ENCODE data around the gene ZNF784.

The ZNF784 gene

DNA sequence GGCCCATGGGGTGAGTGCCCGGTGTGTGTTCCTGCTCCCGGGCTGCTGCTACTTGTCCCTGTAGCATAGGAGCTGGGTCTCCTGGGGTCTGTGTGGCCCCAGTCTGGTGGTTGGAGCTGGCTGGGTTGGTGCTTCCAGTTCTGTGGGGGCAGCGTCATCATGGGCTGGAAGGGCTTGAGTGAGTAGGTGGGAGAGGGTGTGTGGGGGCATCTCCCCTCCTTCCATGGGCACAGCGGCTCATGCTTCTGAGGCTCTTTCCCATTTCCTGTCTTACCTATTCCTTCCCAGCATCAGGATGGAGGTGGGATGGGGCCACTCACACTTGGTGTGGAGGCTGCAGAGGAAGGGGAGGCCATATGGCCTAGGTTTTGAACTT is 42.6 kb upstream of the ZNF784 start:
- H4K5ac ChIP-seq (ENCODE audit: low read length): no peak overlapping the region
- no peaks in the 10 kb centered on the region for H3K27me3 ChIP-seq (ENCODE audit: insufficient read depth, low read length, poor library complexity)
- H2BK120ac ChIP-seq (ENCODE audit: low read depth, low read length): no peak overlapping the region
- H2BK15ac ChIP-seq (replicated peaks; ENCODE audit: low read depth): no peak overlapping the region
- H3K18ac ChIP-seq (ENCODE audit: low read length): no peak overlapping the region
- no peak overlapping the region for H2BK5ac ChIP-seq (ENCODE audit: low read length)
- peaks cover 17% of the 10 kb centered on the region for H3K79me1 ChIP-seq (ENCODE audit: low read length)
- no peak overlapping the region for H3K4me2 ChIP-seq (ENCODE audit: low read length)
- no peak overlapping the region for H3K9ac ChIP-seq (ENCODE audit: low read length)
- H3K27ac ChIP-seq (ENCODE audit: low read depth, low read length): no peak overlapping the region
- WGBS (ENCODE audit: extremely low coverage, insufficient coverage, low lambda C conversion rate): no CpG with 5 or more reads among the region's 4 CpGs
- no peak overlapping the region for H4K8ac ChIP-seq (ENCODE audit: low read depth, low read length)
- no peak overlapping the region for H3K4ac ChIP-seq (ENCODE audit: low read depth, low read length)
- no peak overlapping the region for H3K56ac ChIP-seq (ENCODE audit: low read length)
- no peaks in the 10 kb centered on the region for H3K4me1 ChIP-seq (ENCODE audit: control insufficient read depth, low read depth, low read length)
- H3K4me3 ChIP-seq (ENCODE audit: low read length): no peak overlapping the region
- no peak for DNase-seq
- peaks cover 66% of the 10 kb centered on the region for H3K79me2 ChIP-seq (ENCODE audit: control insufficient read depth, insufficient read depth, low read length)
- H2AK5ac ChIP-seq (ENCODE audit: low read length): no peak overlapping the region
- no peak overlapping the region for H3K23ac ChIP-seq (ENCODE audit: low read length)
- peaks cover 38% of the 10 kb centered on the region for H3K36me3 ChIP-seq (ENCODE audit: control insufficient read depth, insufficient read depth, low read length)

DNA sequence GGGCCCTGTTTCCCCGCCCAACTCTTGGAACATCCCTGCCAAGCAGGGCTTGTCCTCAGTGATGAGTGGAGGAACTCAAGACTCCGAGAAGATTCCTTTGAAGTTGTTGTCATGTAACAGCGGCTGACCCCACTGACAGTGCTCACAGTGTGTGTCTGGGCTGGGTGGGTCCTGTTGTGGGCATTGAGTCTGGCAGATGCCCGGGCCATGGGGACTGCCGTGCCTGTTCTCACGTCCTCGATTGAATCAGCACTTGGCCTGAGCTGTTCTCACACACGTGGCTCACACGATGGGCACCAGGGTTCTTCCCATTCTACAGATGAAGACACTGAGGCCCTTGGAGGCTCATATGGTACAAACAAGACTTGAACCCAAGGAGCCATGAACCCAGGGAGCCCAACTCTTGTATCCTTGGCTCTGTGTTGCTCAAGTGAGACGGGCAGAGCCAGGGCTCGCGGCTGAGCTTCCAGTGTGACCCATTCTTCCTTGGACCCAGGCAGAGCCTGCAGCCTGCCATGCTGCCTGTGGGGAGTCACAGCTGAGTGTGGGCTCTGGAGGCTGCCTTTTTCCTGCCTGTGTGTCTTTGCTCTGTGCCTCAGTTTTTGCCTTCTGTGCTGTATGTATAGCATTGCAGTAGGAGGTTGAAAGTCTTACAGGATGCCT is 42.1 kb upstream of the ZNF784 start:
- Histone ChIP-seq H3K4me2 (ENCODE audit: low read length) (no peak overlapping the region), H3K9ac (ENCODE audit: low read length) (no peak overlapping the region), H2BK120ac (ENCODE audit: low read depth, low read length) (no peak overlapping the region), H2BK15ac (replicated peaks; ENCODE audit: low read depth) (no peak overlapping the region), H3K4ac (ENCODE audit: low read depth, low read length) (no peak overlapping the region), H3K4me3 (ENCODE audit: low read length) (no peak overlapping the region), H3K56ac (ENCODE audit: low read length) (no peak overlapping the region), H3K27ac (ENCODE audit: low read depth, low read length) (no peak overlapping the region), H3K79me1 (ENCODE audit: low read length) (peaks cover 17% of the 10 kb centered on the region), H3K18ac (ENCODE audit: low read length) (no peak overlapping the region), H4K8ac (ENCODE audit: low read depth, low read length) (no peak overlapping the region), H4K5ac (ENCODE audit: low read length) (no peak overlapping the region), H3K79me2 (ENCODE audit: control insufficient read depth, insufficient read depth, low read length) (peaks cover 68% of the 10 kb centered on the region), H2BK5ac (ENCODE audit: low read length) (no peak overlapping the region), H3K23ac (ENCODE audit: low read length) (no peak overlapping the region), H3K36me3 (ENCODE audit: control insufficient read depth, insufficient read depth, low read length) (peaks cover 38% of the 10 kb centered on the region), H2AK5ac (ENCODE audit: low read length) (no peak overlapping the region), H3K27me3 (ENCODE audit: insufficient read depth, low read length, poor library complexity) (no peaks in the 10 kb centered on the region), H3K4me1 (ENCODE audit: control insufficient read depth, low read depth, low read length) (no peaks in the 10 kb centered on the region)
- WGBS (ENCODE audit: extremely low coverage, insufficient coverage, low lambda C conversion rate): no CpG with 5 or more reads among the region's 12 CpGs
- DNase-seq: no peak

DNA sequence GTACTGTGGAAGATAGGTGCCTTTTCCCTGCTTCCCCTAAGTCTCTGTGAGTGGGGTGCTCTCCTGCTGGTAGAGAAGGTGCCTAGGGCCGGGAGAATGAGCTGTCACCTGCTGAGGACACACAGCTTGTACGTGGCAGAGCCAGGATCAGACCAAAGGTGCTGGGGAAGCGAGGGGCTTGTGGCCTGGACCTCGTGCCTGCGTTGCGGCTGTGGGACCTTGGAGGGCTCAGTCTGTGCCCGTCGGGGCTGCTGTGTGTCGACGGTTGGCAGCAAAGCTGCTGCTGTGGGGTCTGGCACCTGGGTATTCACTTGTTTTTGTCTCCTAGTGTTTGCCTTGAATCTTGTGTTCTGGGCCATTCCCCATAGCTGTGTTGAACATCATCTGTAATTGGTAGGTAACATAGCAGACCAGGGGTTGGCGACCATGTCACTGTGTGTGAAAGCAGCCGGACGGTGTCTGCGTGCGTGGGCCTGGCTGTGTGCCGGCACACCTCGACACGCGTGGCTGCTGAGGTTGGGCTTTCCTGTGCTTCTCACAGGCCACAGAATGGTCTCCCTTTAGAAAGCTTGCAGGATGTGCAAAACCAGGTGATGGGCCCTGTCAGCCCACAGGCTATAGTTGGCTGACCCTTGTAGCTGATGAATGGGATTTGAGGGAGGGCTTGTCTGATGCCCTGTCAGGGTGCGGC is 39.6 kb upstream of the ZNF784 start:
- H3K56ac ChIP-seq (ENCODE audit: low read length): no peak overlapping the region
- H3K9ac ChIP-seq (ENCODE audit: low read length): no peak overlapping the region
- peaks cover 32% of the 10 kb centered on the region for H3K36me3 ChIP-seq (ENCODE audit: control insufficient read depth, insufficient read depth, low read length)
- H2BK5ac ChIP-seq (ENCODE audit: low read length): no peak overlapping the region
- no peaks in the 10 kb centered on the region for H3K27me3 ChIP-seq (ENCODE audit: insufficient read depth, low read length, poor library complexity)
- no peak overlapping the region for H4K8ac ChIP-seq (ENCODE audit: low read depth, low read length)
- H4K5ac ChIP-seq (ENCODE audit: low read length): no peak overlapping the region
- H3K79me1 ChIP-seq (ENCODE audit: low read length): peaks cover 14% of the 10 kb centered on the region
- H3K18ac ChIP-seq (ENCODE audit: low read length): no peak overlapping the region
- H3K27ac ChIP-seq (ENCODE audit: low read depth, low read length): no peak overlapping the region
- H3K79me2 ChIP-seq (ENCODE audit: control insufficient read depth, insufficient read depth, low read length): peaks cover 76% of the 10 kb centered on the region
- no peak overlapping the region for H3K4ac ChIP-seq (ENCODE audit: low read depth, low read length)
- H3K23ac ChIP-seq (ENCODE audit: low read length): no peak overlapping the region
- H3K4me1 ChIP-seq (ENCODE audit: control insufficient read depth, low read depth, low read length): no peaks in the 10 kb centered on the region
- H3K4me2 ChIP-seq (ENCODE audit: low read length): no peak overlapping the region
- no CpG with 5 or more reads among the region's 20 CpGs for WGBS (ENCODE audit: extremely low coverage, insufficient coverage, low lambda C conversion rate)
- no peak overlapping the region for H2BK15ac ChIP-seq (replicated peaks; ENCODE audit: low read depth)
- H3K4me3 ChIP-seq (ENCODE audit: low read length): no peak overlapping the region
- no peak overlapping the region for H2BK120ac ChIP-seq (ENCODE audit: low read depth, low read length)
- no peak for DNase-seq
- no peak overlapping the region for H2AK5ac ChIP-seq (ENCODE audit: low read length)

DNA sequence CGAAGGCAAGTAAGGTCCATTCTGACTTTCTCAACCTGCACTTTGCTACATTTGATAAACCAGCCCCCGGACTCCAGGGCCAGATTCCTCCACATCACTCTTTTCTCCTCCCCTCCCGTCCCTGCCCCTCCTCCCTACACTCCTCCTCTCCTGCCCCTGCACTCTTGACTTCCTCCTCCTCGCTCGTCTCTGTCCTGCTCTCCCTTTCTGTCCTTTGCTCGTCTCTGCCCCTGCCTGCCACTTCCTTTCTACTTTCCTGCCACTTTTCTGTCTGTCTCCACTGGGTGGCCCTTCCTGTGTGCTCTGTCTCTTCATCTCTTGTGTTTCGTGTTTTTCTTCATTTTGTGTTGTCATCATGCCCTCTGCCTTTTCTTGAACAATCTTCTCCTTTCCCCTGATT is 37.5 kb upstream of the ZNF784 start:
- Histone ChIP-seq H3K36me3 (ENCODE audit: control insufficient read depth, insufficient read depth, low read length) (peaks cover 27% of the 10 kb centered on the region), H4K5ac (ENCODE audit: low read length) (no peak overlapping the region), H3K56ac (ENCODE audit: low read length) (no peak overlapping the region), H2BK5ac (ENCODE audit: low read length) (no peak overlapping the region), H3K4me2 (ENCODE audit: low read length) (no peak overlapping the region), H4K8ac (ENCODE audit: low read depth, low read length) (no peak overlapping the region), H2BK15ac (replicated peaks; ENCODE audit: low read depth) (no peak overlapping the region), H3K27ac (ENCODE audit: low read depth, low read length) (no peak overlapping the region), H3K4ac (ENCODE audit: low read depth, low read length) (no peak overlapping the region), H3K18ac (ENCODE audit: low read length) (no peak overlapping the region), H3K9ac (ENCODE audit: low read length) (no peak overlapping the region), H3K79me2 (ENCODE audit: control insufficient read depth, insufficient read depth, low read length) (peaks cover 84% of the 10 kb centered on the region), H2AK5ac (ENCODE audit: low read length) (no peak overlapping the region), H3K4me1 (ENCODE audit: control insufficient read depth, low read depth, low read length) (peaks cover under 1% of the 10 kb centered on the region), H3K79me1 (ENCODE audit: low read length) (peaks cover 9% of the 10 kb centered on the region), H3K23ac (ENCODE audit: low read length) (no peak overlapping the region), H3K4me3 (ENCODE audit: low read length) (no peak overlapping the region), H2BK120ac (ENCODE audit: low read depth, low read length) (no peak overlapping the region), H3K27me3 (ENCODE audit: insufficient read depth, low read length, poor library complexity) (no peaks in the 10 kb centered on the region)
- DNase-seq: no peak
- WGBS (ENCODE audit: extremely low coverage, insufficient coverage, low lambda C conversion rate): no CpG with 5 or more reads among the region's 7 CpGs

DNA sequence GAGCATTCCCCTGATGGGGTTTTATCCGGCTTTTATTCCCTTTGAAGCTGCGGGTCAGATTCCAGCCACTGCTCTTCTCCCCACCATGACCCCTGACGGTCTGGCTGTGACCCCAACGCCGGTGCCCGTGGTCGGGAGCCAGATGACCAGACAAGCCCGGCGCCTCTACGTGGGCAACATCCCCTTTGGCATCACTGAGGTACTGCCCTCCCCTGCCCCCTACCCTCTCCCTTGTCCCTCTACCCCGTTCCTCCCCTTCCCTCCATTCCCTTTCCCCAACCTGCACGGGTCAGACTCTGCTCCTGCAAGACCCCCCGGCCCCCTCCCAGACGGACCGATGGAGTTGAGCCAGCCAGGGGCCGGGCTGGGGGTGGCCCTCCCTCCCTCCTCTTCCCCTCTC is 36.6 kb upstream of the ZNF784 start:
- Histone ChIP-seq H3K4me2 (ENCODE audit: low read length) (no peak overlapping the region), H2BK5ac (ENCODE audit: low read length) (no peak overlapping the region), H3K36me3 (ENCODE audit: control insufficient read depth, insufficient read depth, low read length) (peaks cover 21% of the 10 kb centered on the region), H3K27ac (ENCODE audit: low read depth, low read length) (no peak overlapping the region), H2BK120ac (ENCODE audit: low read depth, low read length) (no peak overlapping the region), H4K5ac (ENCODE audit: low read length) (no peak overlapping the region), H2BK15ac (replicated peaks; ENCODE audit: low read depth) (no peak overlapping the region), H3K23ac (ENCODE audit: low read length) (no peak overlapping the region), H2AK5ac (ENCODE audit: low read length) (no peak overlapping the region), H3K79me2 (ENCODE audit: control insufficient read depth, insufficient read depth, low read length) (peaks cover 84% of the 10 kb centered on the region), H3K79me1 (ENCODE audit: low read length) (peaks cover 7% of the 10 kb centered on the region), H3K4me3 (ENCODE audit: low read length) (no peak overlapping the region), H3K4ac (ENCODE audit: low read depth, low read length) (no peak overlapping the region), H3K18ac (ENCODE audit: low read length) (no peak overlapping the region), H3K27me3 (ENCODE audit: insufficient read depth, low read length, poor library complexity) (no peaks in the 10 kb centered on the region), H4K8ac (ENCODE audit: low read depth, low read length) (no peak overlapping the region), H3K56ac (ENCODE audit: low read length) (no peak overlapping the region), H3K9ac (ENCODE audit: low read length) (no peak overlapping the region), H3K4me1 (ENCODE audit: control insufficient read depth, low read depth, low read length) (peaks cover 4% of the 10 kb centered on the region)
- no CpG with 5 or more reads among the region's 16 CpGs for WGBS (ENCODE audit: extremely low coverage, insufficient coverage, low lambda C conversion rate)
- DNase-seq: no peak
